Upper lobe of left lung (tissue), 4 donors: Measurements from ENCODE around the gene FBXW7.

Experiments used
- EP300 ChIP-seq, 4 donors: sonication (generic); formaldehyde crosslinking; IDR thresholded peaks; one replicate each; pipeline ENCODE4 v1.5.1; 2017; ENCODE audit warnings: antibody characterized with exemption in 4 of 4, control low read depth in 2 of 4
- POLR2A ChIP-seq, 4 donors: fragments of 450-650 bp; IDR thresholded peaks; one replicate each; pipeline ENCODE4 v1.5.1; 2016 to 2017; ENCODE audit warnings: antibody characterized with exemption in 4 of 4, mild to moderate bottlenecking in 2 of 4
- POLR2AphosphoS5 ChIP-seq, 2 donors: sonication (generic); formaldehyde crosslinking; IDR thresholded peaks; one replicate each; pipeline ENCODE4 v1.5.1; 2017; ENCODE audit warnings: antibody characterized with exemption in 2 of 2
- TF ChIP-seq, protein P1 (sequence below), 6 experiments: fragments of 450-650 bp in 4 of 6; fragments of 200-600 bp in 2 of 6; sonication (generic) in 2 of 6; IDR thresholded peaks; one replicate each; pipeline ENCODE4 v1.5.1; 2016 to 2019; ENCODE audit warnings: antibody characterized with exemption in 6 of 6

DNA sequence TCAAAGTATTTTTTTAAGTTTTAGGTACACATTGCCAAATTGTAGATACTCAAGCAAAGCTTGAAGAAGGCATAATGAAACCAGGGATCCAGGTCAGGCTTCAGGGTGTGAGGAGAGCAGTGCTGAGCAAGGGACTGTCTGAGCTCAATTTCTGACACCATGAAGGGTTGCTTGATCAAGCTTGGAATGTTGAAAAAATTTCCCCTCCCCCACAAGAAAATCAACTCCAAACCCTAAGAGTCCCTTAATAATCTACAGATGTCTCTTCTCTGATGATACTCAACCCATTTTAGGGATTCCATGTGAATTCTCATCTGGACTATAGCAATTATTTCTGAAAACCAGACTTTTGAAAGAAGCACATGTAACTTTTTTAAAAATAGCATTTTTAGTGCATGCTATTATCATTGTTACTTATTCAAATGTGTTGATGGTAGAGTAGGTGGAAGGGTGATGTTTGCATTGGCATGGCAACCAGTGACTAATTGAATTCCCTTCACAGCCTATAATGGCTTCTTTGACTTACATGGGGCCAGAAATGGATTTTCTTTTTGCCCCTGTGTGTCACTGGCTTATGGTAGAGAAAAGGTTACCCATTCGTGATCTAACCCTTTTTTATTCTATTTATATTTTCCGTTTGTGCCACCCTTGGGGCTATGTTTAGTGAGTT lies 252.0 kb downstream of the FBXW7 start:
- TF ChIP-seq POLR2AphosphoS5 (IDR thresholded peaks at IDR 0.05): no peak
- TF ChIP-seq POLR2A (IDR thresholded peaks at IDR 0.05): no peak
- TF ChIP-seq, protein P1, sequence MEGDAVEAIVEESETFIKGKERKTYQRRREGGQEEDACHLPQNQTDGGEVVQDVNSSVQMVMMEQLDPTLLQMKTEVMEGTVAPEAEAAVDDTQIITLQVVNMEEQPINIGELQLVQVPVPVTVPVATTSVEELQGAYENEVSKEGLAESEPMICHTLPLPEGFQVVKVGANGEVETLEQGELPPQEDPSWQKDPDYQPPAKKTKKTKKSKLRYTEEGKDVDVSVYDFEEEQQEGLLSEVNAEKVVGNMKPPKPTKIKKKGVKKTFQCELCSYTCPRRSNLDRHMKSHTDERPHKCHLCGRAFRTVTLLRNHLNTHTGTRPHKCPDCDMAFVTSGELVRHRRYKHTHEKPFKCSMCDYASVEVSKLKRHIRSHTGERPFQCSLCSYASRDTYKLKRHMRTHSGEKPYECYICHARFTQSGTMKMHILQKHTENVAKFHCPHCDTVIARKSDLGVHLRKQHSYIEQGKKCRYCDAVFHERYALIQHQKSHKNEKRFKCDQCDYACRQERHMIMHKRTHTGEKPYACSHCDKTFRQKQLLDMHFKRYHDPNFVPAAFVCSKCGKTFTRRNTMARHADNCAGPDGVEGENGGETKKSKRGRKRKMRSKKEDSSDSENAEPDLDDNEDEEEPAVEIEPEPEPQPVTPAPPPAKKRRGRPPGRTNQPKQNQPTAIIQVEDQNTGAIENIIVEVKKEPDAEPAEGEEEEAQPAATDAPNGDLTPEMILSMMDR (IDR thresholded peaks at IDR 0.05): no peak
- no peak for TF ChIP-seq EP300 (IDR thresholded peaks at IDR 0.05)
